DMS 273 treated with DMSO at 0.1 percent for 48 hours (cell line): ENCODE results near the gene PIK3CG.
"Not testable (repeated sequence)": the region's sequence is repeated elsewhere in the genome, so short reads cannot be mapped to it uniquely, and the experiment has no call there.

Experiments used
- DNase-seq: peaks from one replicate; lab custom pipeline; 2025; lab: John Stamatoyannopoulos, UW

PIK3CG gene

GRCh38 chr7:106887421-106887820, 22.3 kb downstream of the PIK3CG start:
- no peak for DNase-seq

GRCh38 chr7:106888204-106888603, 23.1 kb downstream of the PIK3CG start:
- no peak for DNase-seq

- no peak for DNase-seq
These were observed 25.9 kb downstream of the PIK3CG start for GRCh38 chr7:106890952-106891351.

GRCh38 chr7:106891548-106892410, 26.7 kb downstream of the PIK3CG start:
- DNase-seq: no peak

GRCh38 chr7:106893591-106893990, 28.5 kb downstream of the PIK3CG start:
- no peak for DNase-seq

- no peak for DNase-seq
These were observed 30.3 kb downstream of the PIK3CG start for GRCh38 chr7:106895246-106895864.

GRCh38 chr7:106896231-106896630, 31.1 kb downstream of the PIK3CG start:
- no peak for DNase-seq

- DNase-seq: not testable (repeated sequence)
These were observed 32.5 kb downstream of the PIK3CG start for GRCh38 chr7:106897553-106897952.

- not testable (repeated sequence) for DNase-seq
These were observed 33.9 kb downstream of the PIK3CG start for GRCh38 chr7:106898967-106899366.

GRCh38 chr7:106901828-106902441, 36.9 kb downstream of the PIK3CG start:
- DNase-seq: no peak

- DNase-seq: no peak
These were observed 40.7 kb downstream of the PIK3CG start for GRCh38 chr7:106905734-106906133.

GRCh38 chr7:106911959-106912358, 46.9 kb downstream of the PIK3CG start:
- DNase-seq: no peak

- DNase-seq: no peak
These were observed 49.0 kb downstream of the PIK3CG start for GRCh38 chr7:106914018-106914607.

- no peak for DNase-seq
These were observed 50.3 kb downstream of the PIK3CG start for GRCh38 chr7:106915407-106915806.

GRCh38 chr7:106915873-106916272, 50.8 kb downstream of the PIK3CG start:
- no peak for DNase-seq

GRCh38 chr7:106916679-106917078, 51.6 kb downstream of the PIK3CG start:
- DNase-seq: no peak

- no peak for DNase-seq
These were observed 53.9 kb downstream of the PIK3CG start for GRCh38 chr7:106918991-106919390.

- not testable (repeated sequence) for DNase-seq
These were observed 59.4 kb downstream of the PIK3CG start for GRCh38 chr7:106924468-106924867.

- DNase-seq: no peak
These were observed 61.8 kb downstream of the PIK3CG start for GRCh38 chr7:106926892-106927291.

GRCh38 chr7:106927536-106927935, 62.5 kb downstream of the PIK3CG start:
- no peak for DNase-seq

GRCh38 chr7:106929616-106930015, 64.5 kb downstream of the PIK3CG start:
- not testable (repeated sequence) for DNase-seq

- no peak for DNase-seq
These were observed 71.2 kb downstream of the PIK3CG start for GRCh38 chr7:106936236-106936635.

- DNase-seq: not testable (repeated sequence)
These were observed 73.0 kb downstream of the PIK3CG start for GRCh38 chr7:106938122-106938521.
